Thymus (tissue), 11 donors: ENCODE results near the gene CNRIP1. TPM values are rescaled to one million over a fixed set of nuclear protein-coding genes. Genes with fewer than 3 reads are reported as not detected.

Experiments used
- DNase-seq, 9 donors: peaks; one replicate each; pipeline ENCODE4 v3.0.0-alpha.2; 2013; ENCODE audit warnings: low spot score in 9 of 9, low read depth in 6 of 9, missing footprints in 1 of 9
- H3K27ac ChIP-seq, 2 donors: one replicate each; pipeline ENCODE4 v1.5.1; 2013; ENCODE audit warnings: control low read depth in 1 of 2, low read depth in 1 of 2, low read length in 1 of 2, mild to moderate bottlenecking in 1 of 2, moderate library complexity in 1 of 2
- H3K27me3 ChIP-seq, 2 donors: one replicate each; pipeline ENCODE4 v1.5.1; 2013; ENCODE audit warnings: low read length in 1 of 2; ENCODE audit not compliant: control insufficient read depth in 2 of 2, insufficient read depth in 1 of 2
- H3K36me3 ChIP-seq, 2 donors: one replicate each; pipeline ENCODE4 v1.5.1; 2013; ENCODE audit warnings: low read length in 1 of 2, mild to moderate bottlenecking in 1 of 2, moderate library complexity in 1 of 2; ENCODE audit not compliant: control insufficient read depth in 2 of 2, insufficient read depth in 2 of 2
- H3K4me1 ChIP-seq, 2 donors: one replicate each; pipeline ENCODE4 v1.5.1; 2013; ENCODE audit warnings: low read length in 2 of 2; ENCODE audit not compliant: control insufficient read depth in 2 of 2, insufficient read depth in 2 of 2
- H3K4me3 ChIP-seq, 2 donors: one replicate each; pipeline ENCODE4 v1.5.1; 2013; ENCODE audit warnings: low read length in 2 of 2, control low read depth in 1 of 2, mild to moderate bottlenecking in 1 of 2
- H3K9me3 ChIP-seq, 2 donors: one replicate each; pipeline ENCODE4 v1.5.1; 2013; ENCODE audit warnings: low read length in 1 of 2, mild to moderate bottlenecking in 1 of 2; ENCODE audit not compliant: control insufficient read depth in 2 of 2, insufficient read depth in 1 of 2
- whole genome bisulfite sequencing: extraction: QIAGEN DNeasy Blood & Tissue Kit; methylation state at CpG from one replicate; pipeline ENCODE4 v1.1.7; 2013; 5-methylcytosine and 5-hydroxymethylcytosine counted together
- polyA plus RNA-seq: library from polyadenylated mRNA; stranded (reverse); fragments of 200-250 nt; gene quantifications from one replicate; pipeline ENCODE4 v1.2.3, GENCODE V29; 2013
- total RNA-seq: library from RNA; stranded (reverse); fragments of 120-200 nt; gene quantifications from one replicate; pipeline ENCODE4 v1.2.4, GENCODE V29; 2013
- donor health status: healthy.

CNRIP1 gene
- total and polyA plus RNA-seq, 2 donors: 3.8 to 10.3 TPM

GRCh38 chr2:68251855-68252399, 67.8 kb downstream of the CNRIP1 start:
- H3K9me3 ChIP-seq: no peaks in the 10 kb centered on the region

GRCh38 chr2:68251187-68251854, 68.4 kb downstream of the CNRIP1 start:
- Histone ChIP-seq H3K27ac (peak overlapping the region; percentile 96 to 98), H3K4me1 (peaks cover 26% of the 10 kb centered on the region in 2 donors), H3K36me3 (peaks cover 0 to 4% of the 10 kb centered on the region in 2 donors), H3K4me3 (peak overlapping the region; percentile 84 to 93), H3K27me3 (no peaks in the 10 kb centered on the region), H3K9me3 (no peaks in the 10 kb centered on the region)
- DNase-seq: peak; percentile 61 to 92 (median 80)
- WGBS: under 1% methylated on average over 41 of the region's 41 CpGs

More at GRCh38 chr2:68251855-68252399, 67.8 kb downstream of the CNRIP1 start:
- WGBS: under 1% methylated on average over 78 of the region's 78 CpGs
- H3K27ac ChIP-seq: peak overlapping the region; percentile 96 to 98
- H3K27me3 ChIP-seq: no peaks in the 10 kb centered on the region
- H3K4me1 ChIP-seq: peaks cover 20 to 22% of the 10 kb centered on the region in 2 donors
- peaks cover 0 to 4% of the 10 kb centered on the region in 2 donors for H3K36me3 ChIP-seq
- DNase-seq: peak in 2 of 9 donors; percentile 35 to 62
- H3K4me3 ChIP-seq: peak overlapping the region; percentile 84 to 93

GRCh38 chr2:68250652-68251186, 69.0 kb downstream of the CNRIP1 start:
- DNase-seq: peak in 2 of 9 donors; percentile 25 to 76
- 2% methylated on average over 15 of the region's 15 CpGs for WGBS
- Histone ChIP-seq H3K4me1 (peaks cover 26 to 27% of the 10 kb centered on the region in 2 donors), H3K27ac (peak overlapping the region; percentile 96 to 98), H3K36me3 (peaks cover 0 to 4% of the 10 kb centered on the region in 2 donors), H3K4me3 (peak overlapping the region; percentile 84 to 93), H3K27me3 (no peaks in the 10 kb centered on the region), H3K9me3 (no peaks in the 10 kb centered on the region)

GRCh38 chr2:68250196-68250595, 69.6 kb downstream of the CNRIP1 start:
- peak in 1 of 9 donors; percentile 37 for DNase-seq
- WGBS: 8% methylated on average over 5 of the region's 5 CpGs
- peak overlapping the region; percentile 84 to 93 for H3K4me3 ChIP-seq
- peak overlapping the region in 1 of 2 donors; percentile 96 for H3K27ac ChIP-seq
- no peaks in the 10 kb centered on the region for H3K27me3 ChIP-seq
- peaks cover 0 to 4% of the 10 kb centered on the region in 2 donors for H3K36me3 ChIP-seq
- peaks cover 24 to 26% of the 10 kb centered on the region in 2 donors for H3K4me1 ChIP-seq
- no peaks in the 10 kb centered on the region for H3K9me3 ChIP-seq

- no peak overlapping the region for H3K27ac ChIP-seq
- H3K4me3 ChIP-seq: no peak overlapping the region
- no peak for DNase-seq
- H3K9me3 ChIP-seq: no peaks in the 10 kb centered on the region
- H3K27me3 ChIP-seq: no peaks in the 10 kb centered on the region
- peaks cover 22 to 26% of the 10 kb centered on the region in 2 donors for H3K4me1 ChIP-seq
- WGBS: 89% methylated on average over 2 of the region's 2 CpGs
- peaks cover 0 to 4% of the 10 kb centered on the region in 2 donors for H3K36me3 ChIP-seq
These were observed 70.9 kb downstream of the CNRIP1 start for GRCh38 chr2:68248806-68249205.

GRCh38 chr2:68248361-68248760, 71.4 kb downstream of the CNRIP1 start:
- H3K4me3 ChIP-seq: no peak overlapping the region
- no peaks in the 10 kb centered on the region for H3K27me3 ChIP-seq
- H3K27ac ChIP-seq: no peak overlapping the region
- no peaks in the 10 kb centered on the region for H3K9me3 ChIP-seq
- H3K36me3 ChIP-seq: peaks cover 0 to 4% of the 10 kb centered on the region in 2 donors
- H3K4me1 ChIP-seq: peaks cover 22 to 26% of the 10 kb centered on the region in 2 donors
- DNase-seq: no peak
- 92% methylated on average over 3 of the region's 3 CpGs for WGBS

GRCh38 chr2:68246396-68246795, 73.4 kb downstream of the CNRIP1 start:
- Histone ChIP-seq H3K36me3 (peaks cover 0 to 4% of the 10 kb centered on the region in 2 donors), H3K4me1 (peaks cover 22 to 26% of the 10 kb centered on the region in 2 donors), H3K27ac (peak overlapping the region in 1 of 2 donors; percentile 31), H3K27me3 (no peaks in the 10 kb centered on the region), H3K9me3 (no peaks in the 10 kb centered on the region), H3K4me3 (no peak overlapping the region)
- WGBS: 84% methylated on average over 1 of the region's 1 CpG
- DNase-seq: no peak

GRCh38 chr2:68245672-68246071, 74.1 kb downstream of the CNRIP1 start:
- H3K27ac ChIP-seq: no peak overlapping the region
- peaks cover 22 to 29% of the 10 kb centered on the region in 2 donors for H3K4me1 ChIP-seq
- no peaks in the 10 kb centered on the region for H3K27me3 ChIP-seq
- no peaks in the 10 kb centered on the region for H3K9me3 ChIP-seq
- DNase-seq: no peak
- H3K4me3 ChIP-seq: no peak overlapping the region
- H3K36me3 ChIP-seq: peaks cover 0 to 4% of the 10 kb centered on the region in 2 donors

GRCh38 chr2:68245066-68245465, 74.7 kb downstream of the CNRIP1 start:
- no peak for DNase-seq
- Histone ChIP-seq H3K36me3 (peaks cover 0 to 4% of the 10 kb centered on the region in 2 donors), H3K4me3 (no peak overlapping the region), H3K4me1 (peaks cover 22 to 30% of the 10 kb centered on the region in 2 donors), H3K27ac (no peak overlapping the region), H3K9me3 (no peaks in the 10 kb centered on the region), H3K27me3 (no peaks in the 10 kb centered on the region)
- WGBS: over 99% methylated on average over 4 of the region's 4 CpGs
